H1 (cell line): ENCODE measurements around the gene SKAP2. TPM values are rescaled to one million over a fixed set of nuclear protein-coding genes. Genes with fewer than 3 reads are reported as not detected.

Experiments
- CTCF ChIA-PET: fragments of 300-600 bp; sonication (Branson Sonifier 250); formaldehyde crosslinking; loops from one replicate; lab custom pipeline; 2021; ENCODE audit not compliant: partially characterized antibody; lab: Charles Lee
- POLR2A ChIA-PET: fragments of 300-600 bp; sonication (Branson Sonifier 250); formaldehyde crosslinking; loops from one replicate; lab custom pipeline; 2021; ENCODE audit warnings: inconsistent platforms; ENCODE audit not compliant: partially characterized antibody; lab: Charles Lee
- DNase-seq, 2 experiments: peaks; one replicate each; pipeline versions ENCODE4 v3.0.0 to v3.0.0-alpha.2; 2010 to 2022; ENCODE audit warnings: low spot score in 2 of 2, low read depth in 1 of 2, mixed read lengths in 1 of 2
- FAIRE-seq: peaks from 2 replicates; lab custom pipeline; 2011; peaks lifted over from hg19 to GRCh38; lab: Jason Lieb, UNC
- H2AFZ ChIP-seq: 2 replicates; pipeline ENCODE4 v1.8.1; 2012; ENCODE audit warnings: low read length, inconsistent platforms
- H2AK5ac ChIP-seq: 2 replicates; pipeline ENCODE4 v1.6.1; 2013; ENCODE audit warnings: low read depth, low read length
- H2BK120ac ChIP-seq: replicated peaks from 2 replicates; pipeline ENCODE3; 2013; ENCODE audit warnings: low read depth, low read length, inconsistent platforms
- H2BK12ac ChIP-seq: 2 replicates; pipeline ENCODE4 v1.6.1; 2013; ENCODE audit warnings: low read depth, low read length
- H2BK15ac ChIP-seq: 2 replicates; pipeline ENCODE4 v1.6.1; 2013; ENCODE audit warnings: low read length
- H2BK20ac ChIP-seq: 2 replicates; pipeline ENCODE4 v1.6.1; 2013; ENCODE audit warnings: low read length
- H2BK5ac ChIP-seq: 2 replicates; pipeline ENCODE4 v1.6.1; 2013; ENCODE audit warnings: low read depth, low read length
- H3K14ac ChIP-seq: 2 replicates; pipeline ENCODE4 v1.6.1; 2013; ENCODE audit warnings: inconsistent platforms; ENCODE audit not compliant: insufficient read length
- H3K18ac ChIP-seq: 2 replicates; pipeline ENCODE4 v1.6.1; 2013; ENCODE audit warnings: low read length; ENCODE audit errors: extremely low read depth
- H3K23ac ChIP-seq: 2 replicates; pipeline ENCODE4 v1.6.1; 2013; ENCODE audit warnings: inconsistent platforms; ENCODE audit not compliant: insufficient read length
- H3K23me2 ChIP-seq: 2 replicates; pipeline ENCODE4 v1.6.1; 2013; ENCODE audit warnings: low read depth, low read length
- H3K27ac ChIP-seq: 2 replicates; pipeline ENCODE4 v1.6.1; 2011; ENCODE audit warnings: low read depth, low read length, inconsistent platforms
- H3K27me3 ChIP-seq, 4 experiments: replicated peaks in 1 of 4; 1 replicate in 1 of 4; 2 replicates in 3 of 4; pipeline versions ENCODE4 v1.6.1 to v1.8.1; 2011 to 2013; ENCODE audit warnings: low read length in 3 of 4, mild to moderate bottlenecking in 3 of 4, inconsistent platforms in 2 of 4, mixed read lengths in 2 of 4, moderate library complexity in 1 of 4; ENCODE audit not compliant: control insufficient read depth in 3 of 4, insufficient read depth in 3 of 4; ENCODE audit errors: extremely low read depth in 1 of 4
- H3K36me3 ChIP-seq, 4 experiments: 2 replicates each; pipeline versions ENCODE4 v1.6.1 to v1.8.1; 2011 to 2013; ENCODE audit warnings: mild to moderate bottlenecking in 4 of 4, low read length in 3 of 4, moderate library complexity in 2 of 4, control low read depth in 1 of 4, inconsistent platforms in 1 of 4; ENCODE audit not compliant: insufficient read depth in 4 of 4, control insufficient read depth in 2 of 4
- H3K4ac ChIP-seq: replicated peaks from 2 replicates; pipeline ENCODE3; 2013; ENCODE audit warnings: low read length, low read depth, mixed read lengths, inconsistent platforms; ENCODE audit not compliant: insufficient read length
- H3K4me1 ChIP-seq, 4 experiments: replicated peaks in 1 of 4; 1 replicate in 1 of 4; 2 replicates in 3 of 4; pipeline versions ENCODE4 v1.6.1 to v1.8.1; 2011 to 2013; ENCODE audit warnings: low read length in 3 of 4, inconsistent platforms in 2 of 4, mixed read lengths in 1 of 4; ENCODE audit not compliant: insufficient read depth in 4 of 4, control insufficient read depth in 3 of 4
- H3K4me2 ChIP-seq, 2 experiments: 2 replicates each; pipeline versions ENCODE4 v1.6.1 to v1.8.1; 2011 to 2013; ENCODE audit warnings: low read depth in 2 of 2, low read length in 2 of 2, control low read depth in 1 of 2, inconsistent platforms in 1 of 2, mild to moderate bottlenecking in 1 of 2; ENCODE audit not compliant: insufficient read depth in 1 of 2
- H3K4me3 ChIP-seq, 4 experiments: fragments of 200-600, 300-600 bp in 1 of 4; sonication (generic), shearing (Covaris generic), sonication (Bioruptor Twin) in 1 of 4; 2 replicates each; pipeline versions ENCODE4 v1.5.1 to v1.8.1; 2011 to 2016; ENCODE audit warnings: low read length in 4 of 4, low read depth in 3 of 4, control low read depth in 2 of 4, inconsistent platforms in 2 of 4, mild to moderate bottlenecking in 2 of 4, mixed read lengths in 1 of 4, moderate library complexity in 1 of 4; ENCODE audit not compliant: insufficient read depth in 2 of 4; ENCODE audit errors: extremely low read depth in 1 of 4
- H3K56ac ChIP-seq: replicated peaks from 2 replicates; pipeline ENCODE3; 2013; ENCODE audit warnings: low read depth, mild to moderate bottlenecking, mixed read lengths, low read length, inconsistent platforms; ENCODE audit not compliant: insufficient read length
- H3K79me1 ChIP-seq: 2 replicates; pipeline ENCODE4 v1.6.1; 2013; ENCODE audit warnings: low read depth, low read length, control low read depth
- H3K79me2 ChIP-seq, 2 experiments: 2 replicates each; pipeline versions ENCODE4 v1.6.1 to v1.8.1; 2012 to 2013; ENCODE audit warnings: low read length in 2 of 2, mild to moderate bottlenecking in 2 of 2, inconsistent platforms in 1 of 2; ENCODE audit not compliant: insufficient read depth in 2 of 2, control insufficient read depth in 1 of 2
- H3K9ac ChIP-seq, 4 experiments: replicated peaks in 1 of 4; 1 replicate in 1 of 4; 2 replicates in 3 of 4; pipeline versions ENCODE4 v1.6.1 to v1.8.1; 2011 to 2013; ENCODE audit warnings: low read depth in 3 of 4, low read length in 3 of 4, control low read depth in 2 of 4, mild to moderate bottlenecking in 2 of 4, moderate library complexity in 2 of 4, inconsistent platforms in 1 of 4; ENCODE audit errors: extremely low read depth in 1 of 4
- H3K9me3 ChIP-seq, 2 experiments: 2 replicates each; pipeline versions ENCODE4 v1.6.1 to v1.8.1; 2012 to 2013; ENCODE audit warnings: mild to moderate bottlenecking in 2 of 2, moderate library complexity in 2 of 2, control low read depth in 1 of 2, inconsistent platforms in 1 of 2, low read depth in 1 of 2, low read length in 1 of 2, mixed read lengths in 1 of 2; ENCODE audit not compliant: insufficient read depth in 2 of 2
- H4K20me1 ChIP-seq, 2 experiments: replicated peaks in 1 of 2; 2 replicates each; pipeline versions ENCODE3 to v1.8.1; 2011 to 2013; ENCODE audit warnings: inconsistent platforms in 2 of 2, low read length in 2 of 2, mild to moderate bottlenecking in 1 of 2; ENCODE audit not compliant: insufficient read depth in 2 of 2, control insufficient read depth in 1 of 2
- H4K5ac ChIP-seq: 2 replicates; pipeline ENCODE4 v1.6.1; 2013; ENCODE audit warnings: low read length, low read depth, mixed read lengths, inconsistent platforms; ENCODE audit not compliant: insufficient read length
- H4K8ac ChIP-seq: 2 replicates; pipeline ENCODE4 v1.8.0; 2013; ENCODE audit warnings: mild to moderate bottlenecking, moderate library complexity, low read length, inconsistent platforms; ENCODE audit not compliant: insufficient read depth; ENCODE audit errors: extremely low read depth
- H4K91ac ChIP-seq: replicated peaks from 2 replicates; pipeline ENCODE3; 2013; ENCODE audit warnings: low read length, mixed read lengths, inconsistent platforms; ENCODE audit not compliant: insufficient read length
- HDAC6 ChIP-seq: IDR thresholded peaks from one replicate; pipeline ENCODE4 v1.7.1; 2012; ENCODE audit warnings: low read depth, mild to moderate bottlenecking, inconsistent platforms, low read length, moderate library complexity
- WGBS, 2 experiments: shearing (Covaris generic) in 1 of 2; methylation state at CpG; one replicate each; pipeline versions ENCODE4 v1.1.6 to v1.1.7; 2013 to 2015; ENCODE audit warnings: low lambda C conversion rate in 2 of 2, mixed read lengths in 2 of 2, inconsistent platforms in 1 of 2, low coverage in 1 of 2, missing lambda C conversion rate in 1 of 2; ENCODE audit not compliant: insufficient replicate concordance in 2 of 2, insufficient coverage in 1 of 2, insufficient read length in 1 of 2; ENCODE audit errors: extremely low coverage in 1 of 2, missing lambda C conversion rate in 1 of 2; 5-methylcytosine and 5-hydroxymethylcytosine counted together
- polyA plus RNA-seq, 7 experiments: library from polyadenylated mRNA; depleted of rRNA in 3 of 7; stranded (reverse) in 5 of 7; unstranded in 2 of 7; fragments of >200 nt in 5 of 7; fragments of 200-250 nt in 2 of 7; gene quantifications; 1 replicate in 5 of 7; 2 replicates in 1 of 7; 4 replicates in 1 of 7; pipeline versions ENCODE4 v1.2.1 to v1.2.3, GENCODE V29; 2011 to 2013; ENCODE audit warnings: missing spikeins in 2 of 7, mixed read lengths in 2 of 7
- total RNA-seq: library from RNA; stranded (reverse); fragmentation: NEBNext Ultra II Directional; extraction: Animal tissue kit (Norgen Biotek cat#: 25700); gene quantifications from 2 replicates; pipeline ENCODE4 v1.2.1, GENCODE V29; 2021

SKAP2 gene
- total and polyA plus RNA-seq, 2 of the 8 experiments (the other 6 are each of a cell fraction or from before 2014, with no cell fraction given): 0.53 to 5.1 TPM

DNA sequence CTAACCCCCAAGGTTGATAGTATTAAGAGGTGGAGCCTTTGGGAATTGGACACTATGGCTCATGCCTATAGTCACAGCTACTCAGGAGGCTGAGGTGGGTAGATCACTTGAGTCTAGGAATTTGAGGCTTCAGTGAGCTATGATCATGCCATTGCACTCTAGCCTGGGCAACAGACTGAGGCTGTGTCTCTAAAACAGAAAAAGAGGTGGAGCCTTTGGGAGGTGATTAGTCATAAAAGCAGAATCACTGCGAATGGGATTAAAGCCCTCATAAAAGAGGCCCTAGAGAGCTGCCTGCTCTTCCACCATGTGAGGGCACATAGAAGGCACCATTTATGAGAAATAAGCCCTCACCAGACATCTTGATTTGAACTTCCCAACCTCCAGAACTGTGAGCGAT, 81.9 kb downstream of the SKAP2 start:
- Histone ChIP-seq H3K4ac (no peak overlapping the region), H3K18ac (no peak overlapping the region), H3K23ac (no peak overlapping the region), H3K79me2 (no peaks in the 10 kb centered on the region), H3K27ac (no peak overlapping the region), H2BK5ac (no peak overlapping the region), H4K91ac (no peak overlapping the region), H2AFZ (no peak overlapping the region), H3K36me3 (no peaks in the 10 kb centered on the region), H3K9ac (no peak overlapping the region), H4K8ac (no peak overlapping the region), H3K4me2 (no peak overlapping the region), H3K14ac (no peak overlapping the region), H2AK5ac (no peak overlapping the region), H3K4me3 (no peak overlapping the region), H4K5ac (no peak overlapping the region), H3K4me1 (peaks cover 0 to 4% (median 2%) of the 10 kb centered on the region in 4 experiments; a peak in 3 of 7 replicates), H3K79me1 (no peaks in the 10 kb centered on the region), H2BK12ac (no peak overlapping the region), H4K20me1 (no peaks in the 10 kb centered on the region), H3K9me3 (no peaks in the 10 kb centered on the region), H3K23me2 (no peaks in the 10 kb centered on the region), H2BK120ac (no peak overlapping the region), H2BK15ac (no peak overlapping the region), H2BK20ac (no peak overlapping the region), H3K27me3 (no peaks in the 10 kb centered on the region; a peak in 2 of 7 replicates), H3K56ac (no peak overlapping the region)
- 100% methylated on average over 2 of the region's 2 CpGs; no CpG with 5 or more reads in 1 of the 2 experiments for WGBS, 2 experiments
- DNase-seq: no peak
- no peak for FAIRE-seq
- CTCF ChIA-PET: interaction anchor here (0.7 to 1.5 kb wide), 4 partner anchors 16 to 398 kb away, joined by 3 to 5 read pairs (median 3); no protein-coding TSS in a partner anchor
- POLR2A ChIA-PET: no interaction called here
- TF ChIP-seq HDAC6: no peak
